Esophagus muscularis mucosa (tissue), 3 donors: ENCODE measurements around the gene GJC1.

Experiments
- POLR2A ChIP-seq: fragments of 450-650 bp; IDR thresholded peaks from one replicate; pipeline ENCODE4 v1.6.1; 2017; ENCODE audit warnings: antibody characterized with exemption, moderate library complexity, mild to moderate bottlenecking, low read depth
- POLR2AphosphoS5 ChIP-seq, 2 donors: sonication (generic); formaldehyde crosslinking; IDR thresholded peaks; one replicate each; pipeline ENCODE4 v1.6.1; 2017; ENCODE audit warnings: antibody characterized with exemption in 2 of 2
- TF ChIP-seq, protein P1 (sequence below), 3 experiments: fragments of 200-600 bp in 2 of 3; fragments of 450-650 bp in 1 of 3; sonication (generic) in 2 of 3; IDR thresholded peaks; one replicate each; pipeline ENCODE4 v1.5.1; 2017 to 2019; ENCODE audit warnings: antibody characterized with exemption in 3 of 3, mild to moderate bottlenecking in 2 of 3, moderate library complexity in 1 of 3

GRCh38 chr17:44757918-44758413 is 72.1 kb downstream of the GJC1 start:
- TF ChIP-seq, protein P1, sequence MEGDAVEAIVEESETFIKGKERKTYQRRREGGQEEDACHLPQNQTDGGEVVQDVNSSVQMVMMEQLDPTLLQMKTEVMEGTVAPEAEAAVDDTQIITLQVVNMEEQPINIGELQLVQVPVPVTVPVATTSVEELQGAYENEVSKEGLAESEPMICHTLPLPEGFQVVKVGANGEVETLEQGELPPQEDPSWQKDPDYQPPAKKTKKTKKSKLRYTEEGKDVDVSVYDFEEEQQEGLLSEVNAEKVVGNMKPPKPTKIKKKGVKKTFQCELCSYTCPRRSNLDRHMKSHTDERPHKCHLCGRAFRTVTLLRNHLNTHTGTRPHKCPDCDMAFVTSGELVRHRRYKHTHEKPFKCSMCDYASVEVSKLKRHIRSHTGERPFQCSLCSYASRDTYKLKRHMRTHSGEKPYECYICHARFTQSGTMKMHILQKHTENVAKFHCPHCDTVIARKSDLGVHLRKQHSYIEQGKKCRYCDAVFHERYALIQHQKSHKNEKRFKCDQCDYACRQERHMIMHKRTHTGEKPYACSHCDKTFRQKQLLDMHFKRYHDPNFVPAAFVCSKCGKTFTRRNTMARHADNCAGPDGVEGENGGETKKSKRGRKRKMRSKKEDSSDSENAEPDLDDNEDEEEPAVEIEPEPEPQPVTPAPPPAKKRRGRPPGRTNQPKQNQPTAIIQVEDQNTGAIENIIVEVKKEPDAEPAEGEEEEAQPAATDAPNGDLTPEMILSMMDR (IDR thresholded peaks at IDR 0.05), result no peak
- no peak for TF ChIP-seq POLR2A
- no peak for TF ChIP-seq POLR2AphosphoS5 (IDR thresholded peaks at IDR 0.05)
